ENCODE results near the gene SLC2A2.

GRCh38 chr3:171026597-171027293 is at the start of gene SLC2A2:
- TF ChIP-seq, protein P1, sequence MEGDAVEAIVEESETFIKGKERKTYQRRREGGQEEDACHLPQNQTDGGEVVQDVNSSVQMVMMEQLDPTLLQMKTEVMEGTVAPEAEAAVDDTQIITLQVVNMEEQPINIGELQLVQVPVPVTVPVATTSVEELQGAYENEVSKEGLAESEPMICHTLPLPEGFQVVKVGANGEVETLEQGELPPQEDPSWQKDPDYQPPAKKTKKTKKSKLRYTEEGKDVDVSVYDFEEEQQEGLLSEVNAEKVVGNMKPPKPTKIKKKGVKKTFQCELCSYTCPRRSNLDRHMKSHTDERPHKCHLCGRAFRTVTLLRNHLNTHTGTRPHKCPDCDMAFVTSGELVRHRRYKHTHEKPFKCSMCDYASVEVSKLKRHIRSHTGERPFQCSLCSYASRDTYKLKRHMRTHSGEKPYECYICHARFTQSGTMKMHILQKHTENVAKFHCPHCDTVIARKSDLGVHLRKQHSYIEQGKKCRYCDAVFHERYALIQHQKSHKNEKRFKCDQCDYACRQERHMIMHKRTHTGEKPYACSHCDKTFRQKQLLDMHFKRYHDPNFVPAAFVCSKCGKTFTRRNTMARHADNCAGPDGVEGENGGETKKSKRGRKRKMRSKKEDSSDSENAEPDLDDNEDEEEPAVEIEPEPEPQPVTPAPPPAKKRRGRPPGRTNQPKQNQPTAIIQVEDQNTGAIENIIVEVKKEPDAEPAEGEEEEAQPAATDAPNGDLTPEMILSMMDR (IDR thresholded peaks at IDR 0.05; ENCODE audit: low read length), result no peak
- TF ChIP-seq EZH2phosphoT487 (IDR thresholded peaks at IDR 0.05; ENCODE audit: low read length) (no peak), EZH2 (optimal IDR thresholded peaks at IDR 0.05; ENCODE audit: low read depth, low read length) (no peak)
